Neutrophil (primary cell): Measurements from ENCODE around the gene DDIT3.
"Not testable (repeated sequence)": the region's sequence is repeated elsewhere in the genome, so short reads cannot be mapped to it uniquely, and the experiment has no call there.

Source experiments
- H3K27ac ChIP-seq: fragments of 200-600 bp; sonication (generic); 2 replicates; pipeline ENCODE4 v1.5.1; 2016; ENCODE audit warnings: mild to moderate bottlenecking, moderate library complexity
- H3K27me3 ChIP-seq: fragments of 200-600 bp; sonication (generic); 2 replicates; pipeline ENCODE4 v1.6.0; 2016; ENCODE audit warnings: mild to moderate bottlenecking
- H3K36me3 ChIP-seq: fragments of 200-600 bp; sonication (generic); 2 replicates; pipeline ENCODE4 v1.5.1; 2017
- H3K4me1 ChIP-seq, 2 experiments: fragments of 200-600 bp in 1 of 2; sonication (generic) in 1 of 2; 1 replicate in 1 of 2; 2 replicates in 1 of 2; pipeline versions ENCODE4 v1.5.1 to v1.6.1; 2013 to 2016; ENCODE audit warnings: low read depth in 1 of 2, low read length in 1 of 2, mild to moderate bottlenecking in 1 of 2, moderate library complexity in 1 of 2; ENCODE audit not compliant: control insufficient read depth in 1 of 2, insufficient read depth in 1 of 2
- H3K4me3 ChIP-seq, 2 experiments: fragments of 200-600 bp in 1 of 2; sonication (generic) in 1 of 2; 1 replicate in 1 of 2; 2 replicates in 1 of 2; pipeline ENCODE4 v1.5.1; 2013 to 2016; ENCODE audit warnings: low read depth in 1 of 2, low read length in 1 of 2, mild to moderate bottlenecking in 1 of 2, moderate library complexity in 1 of 2
- H3K9me3 ChIP-seq: fragments of 200-600 bp; sonication (generic); 2 replicates; pipeline ENCODE4 v1.5.1; 2016
- TF ChIP-seq, protein P1 (sequence below): fragments of 200-600 bp; sonication (generic); IDR thresholded peaks from 2 replicates; pipeline ENCODE4 v1.5.1; 2016; ENCODE audit warnings: antibody characterized with exemption

DDIT3 gene

DNA sequence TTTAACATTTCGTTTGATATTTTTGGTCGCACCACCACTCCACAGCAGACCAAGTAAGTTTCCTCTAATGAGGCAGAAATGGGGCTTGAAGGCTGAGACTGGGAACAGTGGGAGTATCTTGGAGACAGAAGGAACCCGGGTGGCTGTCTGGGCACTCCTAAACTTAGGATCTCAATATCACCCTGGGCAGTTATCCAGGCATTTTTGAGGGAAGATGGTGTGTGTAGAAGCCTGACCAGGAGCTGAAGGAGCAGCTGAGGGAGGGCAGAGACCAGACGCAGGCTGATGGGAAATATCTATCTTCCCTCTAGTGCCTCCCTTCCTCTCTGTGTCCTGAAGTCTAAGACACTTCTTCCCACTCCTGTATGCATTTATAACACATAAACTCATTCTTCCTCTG is 21.7 kb downstream of the DDIT3 start:
- peaks cover 16 to 18% of the 10 kb centered on the region in 2 experiments for H3K4me1 ChIP-seq
- H3K27ac ChIP-seq: no peak overlapping the region
- H3K4me3 ChIP-seq: no peak overlapping the region
- TF ChIP-seq, protein P1, sequence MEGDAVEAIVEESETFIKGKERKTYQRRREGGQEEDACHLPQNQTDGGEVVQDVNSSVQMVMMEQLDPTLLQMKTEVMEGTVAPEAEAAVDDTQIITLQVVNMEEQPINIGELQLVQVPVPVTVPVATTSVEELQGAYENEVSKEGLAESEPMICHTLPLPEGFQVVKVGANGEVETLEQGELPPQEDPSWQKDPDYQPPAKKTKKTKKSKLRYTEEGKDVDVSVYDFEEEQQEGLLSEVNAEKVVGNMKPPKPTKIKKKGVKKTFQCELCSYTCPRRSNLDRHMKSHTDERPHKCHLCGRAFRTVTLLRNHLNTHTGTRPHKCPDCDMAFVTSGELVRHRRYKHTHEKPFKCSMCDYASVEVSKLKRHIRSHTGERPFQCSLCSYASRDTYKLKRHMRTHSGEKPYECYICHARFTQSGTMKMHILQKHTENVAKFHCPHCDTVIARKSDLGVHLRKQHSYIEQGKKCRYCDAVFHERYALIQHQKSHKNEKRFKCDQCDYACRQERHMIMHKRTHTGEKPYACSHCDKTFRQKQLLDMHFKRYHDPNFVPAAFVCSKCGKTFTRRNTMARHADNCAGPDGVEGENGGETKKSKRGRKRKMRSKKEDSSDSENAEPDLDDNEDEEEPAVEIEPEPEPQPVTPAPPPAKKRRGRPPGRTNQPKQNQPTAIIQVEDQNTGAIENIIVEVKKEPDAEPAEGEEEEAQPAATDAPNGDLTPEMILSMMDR: no peak
- no peaks in the 10 kb centered on the region for H3K27me3 ChIP-seq
- H3K9me3 ChIP-seq: no peaks in the 10 kb centered on the region
- H3K36me3 ChIP-seq: peaks cover 76% of the 10 kb centered on the region

DNA sequence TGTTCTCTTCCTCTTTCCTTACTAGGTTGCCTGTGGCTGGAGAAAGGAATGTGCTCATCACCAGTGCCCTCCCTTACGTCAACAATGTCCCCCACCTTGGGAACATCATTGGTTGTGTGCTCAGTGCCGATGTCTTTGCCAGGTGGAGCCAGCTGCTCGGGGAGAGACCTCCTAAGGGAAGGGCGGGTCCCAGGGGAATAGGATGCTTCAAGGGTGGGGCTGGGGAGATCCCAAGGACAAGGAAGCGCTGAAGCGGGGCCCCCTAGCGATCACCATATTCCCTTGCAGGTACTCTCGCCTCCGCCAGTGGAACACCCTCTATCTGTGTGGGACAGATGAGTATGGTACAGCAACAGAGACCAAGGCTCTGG is 22.2 kb downstream of the DDIT3 start:
- H3K27me3 ChIP-seq: no peaks in the 10 kb centered on the region

DNA sequence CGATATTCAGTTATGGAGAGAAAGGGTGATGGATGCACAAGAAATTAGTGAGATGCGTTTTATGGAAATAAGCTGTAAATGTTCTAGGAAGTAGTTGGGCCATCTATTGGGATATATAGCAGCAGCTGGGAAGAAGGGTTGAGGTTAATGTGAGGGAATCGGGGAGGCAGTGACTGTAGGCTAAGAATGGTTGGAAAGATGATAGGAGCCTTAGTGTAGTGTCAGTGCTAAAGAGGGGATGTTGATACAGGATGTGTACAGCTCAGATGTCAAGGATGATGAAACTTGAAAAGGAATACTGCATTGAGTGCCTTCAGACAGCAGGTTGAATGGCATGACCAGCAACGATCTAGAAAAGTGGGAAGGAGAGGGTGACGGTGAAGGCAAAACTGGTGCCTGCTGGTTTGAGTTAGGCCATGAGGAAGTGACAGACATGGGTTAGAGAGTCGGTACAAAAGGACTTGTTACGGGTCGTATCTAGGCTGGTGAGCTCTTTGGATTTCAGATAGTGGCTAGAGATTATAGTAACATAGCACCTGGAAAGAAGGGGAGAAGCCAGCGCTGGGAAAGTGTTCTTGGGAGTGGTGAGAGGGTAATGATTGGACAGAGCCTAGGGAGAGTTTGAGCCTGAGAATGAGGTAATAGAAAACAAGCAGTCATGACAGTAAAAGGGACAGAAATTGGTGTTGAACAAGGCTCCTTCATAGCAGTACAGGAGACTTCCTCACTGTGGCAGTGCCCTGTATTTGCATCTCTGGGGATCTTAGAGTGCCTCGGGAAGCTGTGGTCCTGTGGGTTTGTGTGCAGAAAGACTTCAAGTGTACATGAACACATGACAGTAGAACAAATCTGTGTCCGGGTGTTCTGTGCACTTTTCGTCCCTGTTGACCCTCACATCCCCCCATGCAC is 22.8 kb downstream of the DDIT3 start:
- H3K4me3 ChIP-seq: no peak overlapping the region
- peak overlapping the region; percentile 35 for H3K27ac ChIP-seq
- H3K27me3 ChIP-seq: no peaks in the 10 kb centered on the region
- no peaks in the 10 kb centered on the region for H3K9me3 ChIP-seq
- peaks cover 16 to 18% of the 10 kb centered on the region in 2 experiments for H3K4me1 ChIP-seq
- TF ChIP-seq, protein P1: no peak
- H3K36me3 ChIP-seq: peaks cover 71% of the 10 kb centered on the region

More for the DNA sequence above, 22.2 kb downstream of the DDIT3 start:
- peaks cover 72% of the 10 kb centered on the region for H3K36me3 ChIP-seq
- TF ChIP-seq, protein P1: no peak
- no peak overlapping the region for H3K27ac ChIP-seq
- peaks cover 16 to 18% of the 10 kb centered on the region in 2 experiments for H3K4me1 ChIP-seq
- no peak overlapping the region for H3K4me3 ChIP-seq
- no peaks in the 10 kb centered on the region for H3K9me3 ChIP-seq

DNA sequence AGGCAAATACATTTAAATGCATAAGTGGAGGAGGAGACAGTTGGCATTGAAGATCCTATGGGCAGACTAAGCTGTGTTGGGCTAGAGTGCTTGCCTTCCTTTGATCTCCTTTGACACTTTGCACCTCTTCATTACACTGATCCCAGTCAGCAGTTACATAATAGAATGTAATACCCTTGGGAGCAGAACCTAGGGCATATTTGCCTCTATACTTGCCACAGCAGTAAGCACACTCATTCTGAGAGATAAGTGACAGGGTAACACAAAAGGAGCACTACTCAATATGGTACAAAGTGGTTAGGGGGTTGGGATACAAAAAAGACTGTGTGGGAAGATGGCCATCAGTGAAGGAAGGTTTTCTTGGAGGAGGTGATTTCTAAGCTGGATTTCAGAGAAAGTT is 23.5 kb downstream of the DDIT3 start:
- Histone ChIP-seq H3K9me3 (no peaks in the 10 kb centered on the region), H3K4me3 (no peak overlapping the region), H3K36me3 (peaks cover 71% of the 10 kb centered on the region), H3K4me1 (peaks cover 16 to 18% of the 10 kb centered on the region in 2 experiments), H3K27ac (no peak overlapping the region), H3K27me3 (no peaks in the 10 kb centered on the region)
- TF ChIP-seq, protein P1: no peak

DNA sequence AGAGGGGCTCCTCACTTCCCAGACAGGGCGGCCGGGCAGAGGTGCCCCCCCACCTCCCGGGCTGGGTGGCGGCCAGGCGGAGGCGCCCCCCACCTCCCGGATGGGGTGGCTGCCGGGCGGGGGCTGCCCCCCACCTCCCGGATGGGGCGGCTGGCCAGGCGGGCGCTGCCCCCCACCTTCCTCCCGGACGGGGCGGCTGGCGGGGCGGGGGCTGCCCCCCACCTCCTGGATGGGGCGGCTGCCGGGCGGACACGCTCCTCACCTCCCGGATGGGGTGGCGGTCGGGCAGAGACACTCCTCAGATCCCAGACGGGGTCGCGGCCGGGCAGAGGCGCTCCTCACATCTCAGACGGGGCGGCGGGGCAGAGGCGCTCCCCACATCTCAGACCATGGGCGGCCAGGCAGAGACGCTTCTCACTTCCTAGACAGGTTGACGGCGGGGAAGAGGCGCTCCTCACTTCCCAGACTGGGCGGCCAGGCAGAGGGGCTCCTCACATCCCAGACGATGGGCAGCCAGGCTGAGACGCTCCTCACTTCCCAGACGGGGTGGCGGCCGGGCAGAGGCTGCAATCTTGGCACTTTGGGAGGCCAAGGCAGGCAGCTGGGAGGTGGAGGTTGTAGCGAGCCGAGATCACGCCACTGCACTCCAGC is 25.1 kb downstream of the DDIT3 start:
- H3K4me3 ChIP-seq, H3K9me3 ChIP-seq, H3K27ac ChIP-seq, H3K27me3 ChIP-seq, H3K4me1 ChIP-seq: not testable (repeated sequence)
- H3K36me3 ChIP-seq: peaks cover 71% of the 10 kb centered on the region
